Measurements from ENCODE around the gene LYPD6B.

- TF ChIP-seq CTCF (conservative IDR thresholded peaks at IDR 0.05; ENCODE audit: low read depth, low read length) (no peak), EZH2 (IDR thresholded peaks at IDR 0.05; ENCODE audit: borderline replicate concordance, low read depth, low read length, poor library complexity, severe bottlenecking) (no peak)
Measured at GRCh38 chr2:149219856-149220255, 181.4 kb downstream of the LYPD6B start.

Data from A673 (cell line).